Measurements from ENCODE around the gene JAKMIP1.

The JAKMIP1 gene

DNA sequence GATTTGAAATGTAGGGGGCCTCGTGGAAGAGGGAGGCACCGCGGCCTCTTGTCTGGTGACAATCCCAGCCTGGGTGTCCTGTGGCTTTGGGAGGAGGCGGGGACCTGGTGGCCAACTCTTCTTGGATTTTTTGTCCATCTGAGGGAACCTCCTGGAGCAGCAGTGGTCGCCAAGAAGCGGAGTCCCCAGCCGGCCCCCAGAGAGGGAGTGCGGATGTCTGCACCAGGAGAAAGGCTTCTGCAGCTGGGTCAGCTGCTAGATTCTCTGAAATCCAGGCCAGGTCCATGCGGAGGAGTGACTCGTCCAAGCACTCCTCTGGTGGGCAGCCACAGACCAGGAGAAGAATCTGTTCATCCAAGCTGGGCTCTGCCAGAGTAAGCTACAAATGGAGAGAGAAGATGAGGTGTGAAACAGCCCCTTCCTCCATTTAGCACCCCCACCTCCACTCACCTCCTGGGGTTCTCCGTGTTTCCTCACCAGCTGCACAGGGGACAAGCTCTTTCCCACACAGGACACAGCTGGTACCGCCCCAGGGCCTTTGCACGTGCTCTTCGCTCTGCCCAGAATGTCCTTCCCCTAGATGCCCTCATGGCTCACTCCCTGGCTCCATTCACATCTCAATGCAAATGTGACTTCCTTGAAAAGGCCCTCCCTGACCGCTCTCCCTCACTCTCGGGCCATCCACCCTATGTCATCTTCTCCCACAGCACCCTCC, 209.7 kb downstream of the JAKMIP1 start:
- no peak overlapping the region for H3K4me3 ChIP-seq (ENCODE audit: low read depth, low read length)
- no peak for DNase-seq (ENCODE audit: low read depth)
- TF ChIP-seq, protein P1, sequence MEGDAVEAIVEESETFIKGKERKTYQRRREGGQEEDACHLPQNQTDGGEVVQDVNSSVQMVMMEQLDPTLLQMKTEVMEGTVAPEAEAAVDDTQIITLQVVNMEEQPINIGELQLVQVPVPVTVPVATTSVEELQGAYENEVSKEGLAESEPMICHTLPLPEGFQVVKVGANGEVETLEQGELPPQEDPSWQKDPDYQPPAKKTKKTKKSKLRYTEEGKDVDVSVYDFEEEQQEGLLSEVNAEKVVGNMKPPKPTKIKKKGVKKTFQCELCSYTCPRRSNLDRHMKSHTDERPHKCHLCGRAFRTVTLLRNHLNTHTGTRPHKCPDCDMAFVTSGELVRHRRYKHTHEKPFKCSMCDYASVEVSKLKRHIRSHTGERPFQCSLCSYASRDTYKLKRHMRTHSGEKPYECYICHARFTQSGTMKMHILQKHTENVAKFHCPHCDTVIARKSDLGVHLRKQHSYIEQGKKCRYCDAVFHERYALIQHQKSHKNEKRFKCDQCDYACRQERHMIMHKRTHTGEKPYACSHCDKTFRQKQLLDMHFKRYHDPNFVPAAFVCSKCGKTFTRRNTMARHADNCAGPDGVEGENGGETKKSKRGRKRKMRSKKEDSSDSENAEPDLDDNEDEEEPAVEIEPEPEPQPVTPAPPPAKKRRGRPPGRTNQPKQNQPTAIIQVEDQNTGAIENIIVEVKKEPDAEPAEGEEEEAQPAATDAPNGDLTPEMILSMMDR (IDR thresholded peaks at IDR 0.05; ENCODE audit: low read depth, low read length, missing control alignments), result no peak

DNA sequence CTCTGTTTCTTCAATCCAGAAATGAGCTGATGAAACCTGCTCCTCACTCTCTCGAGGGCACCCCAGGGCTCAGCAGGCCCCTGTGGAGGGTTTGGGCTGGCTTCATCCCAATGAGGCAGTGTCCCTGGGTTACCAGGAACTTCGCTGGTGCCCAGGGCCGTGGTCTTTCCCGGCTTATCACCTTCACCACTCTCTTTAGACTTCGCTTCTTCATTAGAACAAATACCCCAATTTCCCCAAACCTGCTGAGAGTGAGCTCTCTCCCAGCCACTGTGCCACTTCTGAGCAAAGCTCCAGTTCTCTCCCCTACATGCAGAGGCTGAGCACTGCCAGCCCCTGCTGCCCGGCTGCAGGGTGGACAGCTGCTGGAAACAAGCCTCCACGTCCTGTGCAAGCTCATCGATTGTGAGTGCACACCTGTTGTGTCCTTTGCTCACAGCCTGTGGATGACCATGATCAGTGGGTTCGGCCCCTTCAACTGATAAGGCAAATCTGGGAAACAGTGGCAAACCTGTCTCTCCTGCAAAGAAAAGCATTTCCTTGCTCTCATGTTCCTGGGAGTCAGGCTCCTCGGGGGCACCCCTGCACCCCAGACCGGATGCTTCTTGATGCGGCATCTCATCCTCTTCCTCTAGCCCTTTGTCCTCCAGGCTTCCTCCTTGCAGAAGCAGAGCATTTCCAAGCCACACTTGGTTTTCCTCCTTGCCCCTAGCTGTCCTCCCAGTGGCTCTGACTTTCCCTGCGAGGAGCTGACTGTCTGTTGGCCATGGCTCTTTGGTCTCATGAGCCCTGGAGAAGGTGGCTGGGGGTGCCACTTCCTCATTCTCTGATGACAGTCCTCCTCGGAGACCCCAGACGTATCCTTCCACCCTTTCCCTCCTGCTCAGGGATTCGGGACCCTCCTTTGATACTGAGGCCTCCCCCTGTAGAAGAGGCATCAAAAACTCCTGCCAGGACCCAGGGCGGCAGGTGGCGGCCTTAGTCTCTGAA, 210.8 kb downstream of the JAKMIP1 start:
- TF ChIP-seq, protein P1 (IDR thresholded peaks at IDR 0.05; ENCODE audit: low read depth, low read length, missing control alignments), result no peak
- no peak for DNase-seq (ENCODE audit: low read depth)

DNA sequence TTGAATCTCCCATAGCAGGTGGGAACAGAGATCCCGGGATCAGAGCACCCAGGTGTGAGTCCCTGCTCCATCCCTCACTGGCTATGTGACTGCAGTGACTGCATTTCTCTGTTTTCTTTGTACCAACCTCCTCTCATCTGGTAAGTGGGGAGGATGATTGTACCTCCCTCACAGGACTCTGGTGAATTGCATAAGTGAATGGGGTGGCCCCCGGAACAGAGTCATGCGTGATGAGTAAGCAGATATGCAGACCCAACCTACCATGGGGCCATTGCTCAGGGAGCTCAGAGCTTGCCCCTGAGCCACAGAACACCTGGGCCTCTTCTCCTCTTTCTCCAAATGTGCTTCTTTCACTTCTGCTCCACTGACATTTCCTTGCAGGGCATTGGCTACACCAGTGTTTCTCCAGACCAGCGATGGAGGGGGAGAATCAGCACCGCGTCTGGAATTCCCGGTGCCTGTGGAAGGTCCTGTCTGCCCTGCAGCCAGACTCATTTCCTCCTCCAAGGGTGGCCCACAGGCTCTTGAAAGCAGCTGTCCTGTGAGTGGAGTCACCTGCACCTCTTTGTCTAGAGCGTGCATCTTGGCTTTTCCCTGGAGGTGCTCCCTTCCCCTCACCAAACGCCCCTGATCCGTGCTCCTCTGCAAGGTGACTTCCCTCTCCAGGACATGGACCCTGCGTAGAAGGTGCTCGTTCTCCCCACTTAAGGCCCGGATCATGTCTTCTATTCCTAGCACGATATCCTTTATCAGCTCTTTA, 212.1 kb downstream of the JAKMIP1 start:
- TF ChIP-seq, protein P1 (IDR thresholded peaks at IDR 0.05; ENCODE audit: low read depth, low read length, missing control alignments), result no peak
- no peak overlapping the region for H3K4me3 ChIP-seq (ENCODE audit: low read depth, low read length)
- DNase-seq (ENCODE audit: low read depth), result no peak

More for the DNA sequence above, 210.8 kb downstream of the JAKMIP1 start:
- H3K4me3 ChIP-seq (ENCODE audit: low read depth, low read length), result no peak overlapping the region

DNA sequence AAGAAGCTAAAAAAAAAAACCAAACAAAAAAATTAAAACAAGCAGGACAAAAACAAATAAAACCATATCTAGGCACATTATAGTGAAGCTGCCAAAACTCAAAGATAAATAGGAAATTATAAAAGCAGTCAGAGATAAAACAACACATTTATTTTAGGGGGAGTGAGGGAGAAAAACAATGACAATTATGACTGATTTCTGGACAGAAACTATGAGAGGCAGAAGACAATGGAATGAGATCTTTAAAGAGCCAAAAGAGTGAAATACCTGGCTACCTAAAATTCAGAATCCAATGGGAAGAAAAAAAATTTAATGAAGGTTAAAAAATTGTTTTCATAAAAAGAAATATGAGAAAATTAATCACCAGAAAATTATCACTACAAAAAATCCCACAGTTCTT, 215.5 kb downstream of the JAKMIP1 start:
- no peak for DNase-seq (ENCODE audit: low read depth)
- no peak overlapping the region for H3K4me3 ChIP-seq (ENCODE audit: low read depth, low read length)
- TF ChIP-seq, protein P1 (IDR thresholded peaks at IDR 0.05; ENCODE audit: low read depth, low read length, missing control alignments), result no peak

DNA sequence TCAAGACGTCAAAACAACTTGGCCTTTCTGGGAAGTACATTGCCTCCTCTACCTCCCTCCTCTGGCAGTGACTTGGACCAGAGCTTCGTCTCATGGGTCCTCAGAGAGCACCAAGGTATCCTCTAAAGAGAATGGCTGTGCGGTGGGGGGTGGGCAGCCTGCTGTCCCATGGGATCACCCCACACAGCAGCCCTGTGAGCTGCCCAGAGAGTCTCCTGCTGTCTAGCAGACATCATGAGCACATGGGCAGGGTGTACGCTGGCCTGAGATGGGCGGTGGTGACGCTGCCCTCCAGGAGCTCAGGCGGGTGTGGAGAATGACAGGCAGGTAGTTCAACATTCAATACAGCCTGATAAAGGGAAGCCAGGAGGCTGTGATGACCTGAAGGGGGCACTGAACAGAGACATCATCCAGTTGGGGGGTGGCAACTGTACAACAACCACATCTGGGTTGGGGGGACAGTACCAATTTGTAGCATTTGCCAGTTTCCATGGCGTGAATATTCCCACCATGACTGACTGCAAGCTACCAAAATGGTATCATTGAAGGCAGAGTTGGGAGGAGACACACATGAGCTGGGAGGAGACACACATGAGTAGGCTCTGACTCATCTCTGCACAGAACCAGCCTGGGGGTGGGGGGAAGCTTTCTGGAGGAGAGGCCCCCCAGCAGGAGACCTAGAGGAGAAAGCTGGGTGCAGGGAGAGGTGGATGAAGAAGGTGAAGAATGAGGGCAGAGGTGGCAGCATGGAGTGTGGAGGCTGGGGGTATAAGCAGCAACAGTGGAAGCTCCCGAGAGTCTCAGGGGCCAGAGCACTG, 218.0 kb downstream of the JAKMIP1 start:
- no peak overlapping the region for H3K4me3 ChIP-seq (ENCODE audit: low read depth, low read length)
- no peak for DNase-seq (ENCODE audit: low read depth)
- TF ChIP-seq, protein P1 (IDR thresholded peaks at IDR 0.05; ENCODE audit: low read depth, low read length, missing control alignments), result no peak
